CD14-positive monocyte (primary cell): ENCODE measurements around the gene VWA5B1. TPM values are rescaled to one million over a fixed set of nuclear protein-coding genes. Genes with fewer than 3 reads are reported as not detected.

Experiments
- DNase-seq, 3 donors: peaks; one replicate each; pipeline ENCODE4 v3.0.0-alpha.2; 2011 to 2022
- H2AFZ ChIP-seq: 2 replicates; pipeline ENCODE4 v1.6.0; 2012; ENCODE audit warnings: mild to moderate bottlenecking, low read depth, low read length, inconsistent platforms; ENCODE audit not compliant: insufficient read depth, poor library complexity, severe bottlenecking
- H3K27ac ChIP-seq, 2 donors: 1 replicate in 1 of 2; 2 replicates in 1 of 2; pipeline ENCODE4 v1.5.1; 2012 to 2013; ENCODE audit warnings: low read length in 2 of 2, control low read depth in 1 of 2, inconsistent platforms in 1 of 2, low read depth in 1 of 2, mild to moderate bottlenecking in 1 of 2
- H3K27me3 ChIP-seq, 2 donors: one replicate each; pipeline versions ENCODE4 v1.6.0 to v1.6.1; 2011 to 2013; ENCODE audit warnings: low read length in 2 of 2; ENCODE audit not compliant: control insufficient read depth in 2 of 2, insufficient read depth in 2 of 2
- H3K36me3 ChIP-seq, 2 donors: replicated peaks in 1 of 2; 1 replicate in 1 of 2; 2 replicates in 1 of 2; pipeline versions ENCODE4 v1.5.1 to v1.6.1; 2012 to 2013; ENCODE audit warnings: low read length in 2 of 2, control low read depth in 1 of 2, inconsistent platforms in 1 of 2, mild to moderate bottlenecking in 1 of 2; ENCODE audit not compliant: insufficient read depth in 2 of 2, control insufficient read depth in 1 of 2
- H3K4me1 ChIP-seq, 2 donors: 1 replicate in 1 of 2; 2 replicates in 1 of 2; pipeline versions ENCODE4 v1.5.1 to v1.6.1; 2012 to 2013; ENCODE audit warnings: low read length in 2 of 2, control low read depth in 1 of 2, inconsistent platforms in 1 of 2, mild to moderate bottlenecking in 1 of 2, moderate library complexity in 1 of 2; ENCODE audit not compliant: insufficient read depth in 2 of 2, control insufficient read depth in 1 of 2
- H3K4me2 ChIP-seq: replicated peaks from 2 replicates; pipeline ENCODE3; 2012; ENCODE audit warnings: low read length, moderate library complexity, mild to moderate bottlenecking; ENCODE audit not compliant: poor library complexity, severe bottlenecking; ENCODE audit errors: extremely low read depth
- H3K4me3 ChIP-seq, 3 experiments: fragments of 200-600 bp in 1 of 3; sonication (generic) in 1 of 3; replicated peaks in 1 of 3; 1 replicate in 2 of 3; 2 replicates in 1 of 3; pipeline ENCODE4 v1.5.1; 2011 to 2013; ENCODE audit warnings: low read length in 3 of 3, mild to moderate bottlenecking in 3 of 3, control low read depth in 2 of 3, low read depth in 2 of 3, inconsistent platforms in 1 of 3, moderate library complexity in 1 of 3
- H3K79me2 ChIP-seq: 2 replicates; pipeline ENCODE4 v1.6.0; 2012; ENCODE audit warnings: mild to moderate bottlenecking, control low read depth, inconsistent platforms, low read length, moderate library complexity; ENCODE audit not compliant: insufficient read depth
- H3K9ac ChIP-seq: 2 replicates; pipeline ENCODE4 v1.6.0; 2017; ENCODE audit warnings: low read length, mild to moderate bottlenecking; ENCODE audit not compliant: insufficient read depth, poor library complexity, severe bottlenecking
- H3K9me3 ChIP-seq, 2 donors: replicated peaks in 1 of 2; 1 replicate in 1 of 2; 2 replicates in 1 of 2; pipeline versions ENCODE4 v1.5.1 to v1.6.1; 2012 to 2013; ENCODE audit warnings: low read length in 2 of 2, control low read depth in 1 of 2; ENCODE audit not compliant: control insufficient read depth in 1 of 2, insufficient read depth in 1 of 2
- H4K20me1 ChIP-seq: 2 replicates; pipeline ENCODE4 v1.6.0; 2012; ENCODE audit warnings: mild to moderate bottlenecking, low read length, control low read depth, moderate library complexity; ENCODE audit not compliant: insufficient read depth
- H3K27ac Mint-ChIP-seq, 7 donors: one replicate each; pipeline ENCODE4 v1.8.0; 2020; ENCODE audit warnings: mild to moderate bottlenecking in 7 of 7, mixed read lengths in 7 of 7, moderate library complexity in 6 of 7, inconsistent platforms in 2 of 7
- H3K27me3 Mint-ChIP-seq, 3 donors: one replicate each; pipeline ENCODE4 v1.8.0; 2021 to 2022; ENCODE audit warnings: low read depth in 3 of 3, mild to moderate bottlenecking in 3 of 3, mixed read lengths in 3 of 3, moderate library complexity in 3 of 3, inconsistent platforms in 1 of 3
- H3K36me3 Mint-ChIP-seq, 2 donors: one replicate each; pipeline ENCODE4 v1.8.0; 2020; ENCODE audit warnings: mixed read lengths in 2 of 2, inconsistent platforms in 1 of 2, mild to moderate bottlenecking in 1 of 2
- H3K4me1 Mint-ChIP-seq: one replicate; pipeline ENCODE4 v1.8.0; 2020; ENCODE audit warnings: mild to moderate bottlenecking, mixed read lengths
- H3K4me3 Mint-ChIP-seq, 2 donors: one replicate each; pipeline ENCODE4 v1.8.0; 2020; ENCODE audit warnings: mild to moderate bottlenecking in 2 of 2, mixed read lengths in 2 of 2, moderate library complexity in 1 of 2
- H3K9me3 Mint-ChIP-seq, 7 donors: one replicate each; pipeline ENCODE4 v1.8.0; 2020 to 2022; ENCODE audit warnings: mixed read lengths in 7 of 7, mild to moderate bottlenecking in 6 of 7, moderate library complexity in 6 of 7, inconsistent platforms in 2 of 7
- CTCF ChIP-seq: fragments of 200-600 bp; IDR thresholded peaks from one replicate; pipeline ENCODE4 v1.8.0; 2022; ENCODE audit warnings: antibody characterized with exemption, mild to moderate bottlenecking
- WGBS: methylation state at CpG from one replicate; pipeline ENCODE4 v1.1.5; 2013; ENCODE audit warnings: missing lambda C conversion rate; ENCODE audit not compliant: insufficient coverage; 5-methylcytosine and 5-hydroxymethylcytosine counted together
- intact Hi-C, 2 donors: fragments of 100-400 bp; cut with micrococcal nuclease; formaldehyde crosslinking; loops; one replicate each; pipeline versions ENCODE4 v1.15.0 to v1.15.1; 2023
- polyA plus RNA-seq, 3 donors: library from polyadenylated mRNA; depleted of rRNA in 1 of 3; unstranded in 2 of 3; stranded (reverse) in 1 of 3; fragments of 300-500 nt in 2 of 3; fragments of >200 nt in 1 of 3; fragmentation: Illumina TruSeq in 2 of 3; gene quantifications; 1 replicate in 2 of 3; 2 replicates in 1 of 3; pipeline ENCODE4 v1.2.3, GENCODE V29; 2012 to 2021

Gene VWA5B1
- polyA plus RNA-seq, 3 donors: not detected

GRCh38 chr1:20395255-20395654 lies 104.6 kb downstream of the VWA5B1 start:
- Mint-ChIP-seq H3K9me3 (peaks cover 4 to 24% (median 16%) of the 10 kb centered on the region in 7 donors), H3K36me3 (no peaks in the 10 kb centered on the region), H3K27me3 (peaks cover 9 to 27% (median 10%) of the 10 kb centered on the region in 3 donors), H3K4me1 (no peaks in the 10 kb centered on the region), H3K4me3 (no peak overlapping the region), H3K27ac (no peak overlapping the region)
- no peak overlapping the region for H2AFZ ChIP-seq
- no peak overlapping the region for H3K4me3 ChIP-seq
- TF ChIP-seq CTCF: no peak
- H3K79me2 ChIP-seq: no peaks in the 10 kb centered on the region
- DNase-seq: no peak
- peaks cover 0 to 3% of the 10 kb centered on the region in 2 donors for H3K27me3 ChIP-seq
- no peak overlapping the region for H3K4me2 ChIP-seq
- intact Hi-C loops: no loop called here
- no peaks in the 10 kb centered on the region for H3K36me3 ChIP-seq
- H3K9ac ChIP-seq: no peak overlapping the region
- H3K4me1 ChIP-seq: no peaks in the 10 kb centered on the region
- H4K20me1 ChIP-seq: no peaks in the 10 kb centered on the region
- H3K27ac ChIP-seq: no peak overlapping the region
- WGBS: no CpG with 5 or more reads among the region's 2 CpGs
- H3K9me3 ChIP-seq: peaks cover 4 to 11% of the 10 kb centered on the region in 2 donors

- WGBS: 73% methylated on average over 4 of the region's 4 CpGs
- Histone ChIP-seq H3K4me1 (no peaks in the 10 kb centered on the region), H3K27me3 (peaks cover 0 to 7% of the 10 kb centered on the region in 2 donors), H3K4me3 (no peak overlapping the region), H3K27ac (no peak overlapping the region), H3K9ac (no peak overlapping the region), H3K36me3 (no peaks in the 10 kb centered on the region), H3K9me3 (peaks cover 4 to 11% of the 10 kb centered on the region in 2 donors), H3K79me2 (no peaks in the 10 kb centered on the region), H3K4me2 (no peak overlapping the region), H4K20me1 (no peaks in the 10 kb centered on the region), H2AFZ (no peak overlapping the region)
- DNase-seq: no peak
- intact Hi-C loops: no loop called here
- Mint-ChIP-seq H3K4me1 (no peaks in the 10 kb centered on the region), H3K9me3 (peaks cover 2 to 22% (median 16%) of the 10 kb centered on the region in 7 donors), H3K4me3 (no peak overlapping the region), H3K27me3 (peaks cover 16 to 36% (median 17%) of the 10 kb centered on the region in 3 donors), H3K27ac (no peak overlapping the region), H3K36me3 (no peaks in the 10 kb centered on the region)
- no peak for TF ChIP-seq CTCF
These were observed 108.1 kb downstream of the VWA5B1 start for GRCh38 chr1:20398744-20399143.
